ENCODE results near the gene JAKMIP3. TPM values are rescaled to one million over a fixed set of nuclear protein-coding genes. Genes with fewer than 3 reads are reported as not detected.

The JAKMIP3 gene
- total RNA-seq (2014; rRNA removed; shearing (Covaris generic)): 0.26 and 0.64 TPM in 2 replicates

DNA sequence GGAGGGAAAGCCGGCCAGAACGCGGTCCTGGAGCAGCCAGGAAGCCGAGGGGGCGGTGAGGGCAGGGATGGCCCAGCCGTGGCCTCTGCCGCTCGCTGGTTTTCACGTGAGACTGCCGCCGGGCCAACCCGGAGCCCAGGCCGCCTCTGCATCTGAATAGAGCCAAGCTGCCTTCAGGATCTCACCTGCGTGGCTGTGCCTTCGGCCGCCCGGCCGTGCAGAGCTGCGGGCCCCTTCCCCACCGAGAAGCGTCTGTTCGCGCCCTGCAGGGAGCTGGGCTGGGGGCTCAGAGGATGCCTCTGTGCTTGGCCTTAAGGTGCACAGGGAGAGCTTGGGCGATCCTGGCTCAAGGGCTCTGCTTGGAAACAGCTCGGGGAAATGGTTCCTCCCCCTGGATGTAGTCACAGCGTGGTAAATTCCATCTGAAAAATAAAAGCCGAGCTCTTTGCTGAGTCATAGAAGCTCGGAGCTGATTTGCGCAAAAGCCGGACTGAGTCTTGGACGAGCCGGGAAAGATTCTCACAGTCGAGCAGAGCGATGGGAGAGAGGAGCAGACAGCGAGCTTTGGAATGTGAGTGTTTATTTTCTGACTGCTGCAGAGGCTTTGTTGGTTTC is at the start of gene JAKMIP3:
Gene JAKMIP3 (plus strand): TSS at position 456 of the 615 bp plus-strand sequence. CDS start 38,863 bp downstream, outside the sequence.
- peak; percentile 68 for DNase-seq (ENCODE audit: low spot score)

DNA sequence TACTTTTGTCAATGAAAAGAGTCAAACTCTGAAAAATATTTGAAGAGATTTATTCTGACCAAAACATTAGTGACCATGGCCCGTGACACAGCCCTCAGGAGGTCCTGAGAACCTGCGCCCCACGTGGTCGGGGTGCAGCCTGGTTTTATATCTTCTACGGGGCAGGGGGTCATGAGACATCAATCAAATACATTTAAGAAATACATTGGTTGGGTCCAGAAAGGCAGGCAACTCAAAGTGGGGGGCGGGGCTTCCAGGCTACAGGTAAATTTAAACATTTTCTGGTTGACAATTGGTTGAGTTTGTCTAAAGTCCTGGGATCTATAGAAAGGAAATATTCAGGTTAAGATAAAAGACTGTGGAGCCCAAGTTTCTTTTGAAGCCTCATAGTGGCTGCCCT is 49.2 kb upstream of the JAKMIP3 start:
- DNase-seq (ENCODE audit: low spot score): no peak

DNA sequence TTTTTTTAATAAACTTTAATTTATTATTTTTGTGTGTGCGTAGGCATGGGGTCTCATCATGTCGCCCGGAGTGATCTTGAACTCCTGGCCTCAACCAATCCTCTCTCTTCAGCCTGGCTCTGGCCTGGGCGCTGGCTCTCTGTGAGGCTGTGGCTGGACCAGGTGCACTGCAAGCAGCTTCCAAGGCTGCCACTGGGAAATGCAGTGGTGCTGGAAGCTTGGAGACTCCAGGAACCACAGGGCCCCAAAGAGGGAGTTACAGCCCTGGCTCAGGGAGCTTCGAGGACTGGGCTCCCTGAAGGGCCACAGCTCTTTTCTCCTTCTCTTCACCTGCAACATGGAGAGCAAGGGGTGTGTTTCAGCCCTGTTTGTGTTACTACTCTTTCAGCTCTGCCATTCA is 47.3 kb upstream of the JAKMIP3 start:
- DNase-seq (ENCODE audit: low spot score): no peak

DNA sequence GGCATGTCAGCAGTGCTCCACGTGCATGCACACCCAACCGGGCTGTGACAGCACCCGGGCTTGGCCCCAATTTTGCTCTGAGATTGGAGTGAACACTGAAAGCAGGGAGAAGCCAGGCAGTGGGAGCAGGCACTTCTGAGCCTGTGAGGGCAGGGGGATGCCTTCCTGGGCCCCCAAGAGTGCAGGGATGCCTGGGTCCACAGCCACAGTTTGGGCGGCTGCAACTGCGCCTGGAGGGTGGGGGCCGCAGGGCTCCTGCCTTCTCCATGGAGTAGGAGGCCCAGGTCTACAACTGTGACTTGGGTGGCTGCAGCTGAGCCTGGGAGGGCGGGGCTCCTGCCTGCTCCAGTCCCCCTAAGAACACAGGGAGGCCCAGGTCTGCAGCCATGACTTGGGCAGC is 46.4 kb upstream of the JAKMIP3 start:
- DNase-seq (ENCODE audit: low spot score): no peak

DNA sequence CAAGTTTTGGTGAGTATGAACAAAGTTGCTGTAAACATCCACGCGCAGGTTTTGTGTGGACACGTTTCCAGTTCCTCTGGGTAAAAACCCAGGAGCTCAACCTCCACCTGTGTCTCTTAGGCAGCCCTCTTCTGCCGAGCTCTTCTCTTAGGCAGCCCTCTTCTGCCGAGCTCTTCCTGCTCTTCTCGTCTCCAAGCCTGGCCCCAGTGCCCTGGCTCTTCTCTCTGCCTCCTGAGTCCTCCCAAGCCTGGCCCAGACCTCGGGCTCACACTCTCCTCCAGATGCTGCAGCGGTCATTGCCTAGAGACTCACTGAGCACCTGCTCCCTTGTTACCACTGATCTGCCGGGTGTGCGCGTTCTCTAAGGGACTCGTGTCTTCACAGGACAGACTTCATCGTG is 45.3 kb upstream of the JAKMIP3 start:
- no peak for DNase-seq (ENCODE audit: low spot score)

DNA sequence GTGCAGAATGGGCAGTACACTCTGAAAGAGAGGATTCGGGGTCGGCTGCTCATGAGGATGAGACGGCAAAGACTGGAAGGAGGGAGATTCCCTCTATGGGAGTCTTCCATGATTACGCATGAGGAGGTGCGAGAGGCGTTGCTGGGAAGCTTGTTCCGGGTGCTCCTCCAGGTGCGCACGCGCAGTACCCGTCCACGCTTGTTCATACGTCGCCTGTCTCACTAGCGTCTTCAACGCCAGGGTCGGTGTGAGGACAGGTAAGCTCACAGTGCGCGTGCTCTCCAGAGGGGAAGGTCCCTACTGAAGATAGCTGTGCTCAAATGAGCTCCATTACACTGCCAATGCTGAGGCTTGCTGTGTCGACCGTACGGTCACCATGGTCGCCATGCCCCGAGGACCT is 44.7 kb upstream of the JAKMIP3 start:
- no peak for DNase-seq (ENCODE audit: low spot score)

DNA sequence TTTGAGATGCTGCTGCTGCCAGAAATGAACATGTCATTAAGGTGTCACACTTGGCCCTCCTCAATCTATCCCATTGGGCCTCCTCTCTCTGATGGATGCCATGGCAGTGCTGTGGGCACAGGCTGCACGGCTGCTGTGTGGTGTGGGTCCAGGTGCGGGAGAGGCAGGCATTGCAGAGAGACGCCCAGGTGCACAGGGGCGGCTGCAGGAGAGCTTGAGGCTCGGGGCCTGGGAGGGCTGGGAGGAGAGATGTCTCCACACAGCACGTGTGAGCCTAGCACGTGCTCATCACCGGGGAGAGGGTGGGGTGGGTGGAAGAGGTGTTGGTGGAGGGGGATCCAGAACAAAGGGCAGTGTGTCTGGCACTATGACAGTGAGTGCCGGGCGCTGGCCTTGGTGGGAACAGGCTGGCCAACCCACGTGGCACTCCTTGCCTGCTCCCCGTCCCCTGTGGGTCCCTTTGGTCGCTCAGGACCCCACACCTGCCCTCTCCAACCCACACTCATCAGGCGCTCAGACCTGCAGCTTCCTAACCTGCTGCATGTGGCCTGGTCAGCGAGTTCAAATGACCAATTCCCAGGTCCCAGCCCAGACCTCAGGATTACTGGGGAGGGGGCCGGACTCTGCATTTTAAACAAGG is 44.1 kb upstream of the JAKMIP3 start:
- no peak for DNase-seq (ENCODE audit: low spot score)

DNA sequence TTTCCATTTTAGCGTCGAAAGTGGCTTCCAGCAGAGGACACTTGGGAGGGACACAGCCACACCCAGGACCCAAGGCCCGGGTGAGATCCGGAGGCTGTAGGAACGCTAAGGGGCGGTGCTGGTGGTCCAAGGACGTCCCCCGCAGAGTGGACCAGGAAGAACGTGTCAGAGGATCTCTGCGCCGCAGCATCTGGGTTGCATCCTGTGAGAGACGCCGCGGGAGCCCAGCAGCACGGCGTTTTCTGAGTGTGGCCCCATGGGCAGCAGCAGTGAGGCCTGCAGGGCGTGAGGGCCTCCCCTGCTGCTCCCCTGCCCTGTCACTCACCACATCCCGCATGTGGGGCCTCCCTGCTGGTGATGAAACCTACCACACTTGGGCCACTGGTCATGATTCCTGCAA is 43.5 kb upstream of the JAKMIP3 start:
- DNase-seq (ENCODE audit: low spot score): no peak

DNA sequence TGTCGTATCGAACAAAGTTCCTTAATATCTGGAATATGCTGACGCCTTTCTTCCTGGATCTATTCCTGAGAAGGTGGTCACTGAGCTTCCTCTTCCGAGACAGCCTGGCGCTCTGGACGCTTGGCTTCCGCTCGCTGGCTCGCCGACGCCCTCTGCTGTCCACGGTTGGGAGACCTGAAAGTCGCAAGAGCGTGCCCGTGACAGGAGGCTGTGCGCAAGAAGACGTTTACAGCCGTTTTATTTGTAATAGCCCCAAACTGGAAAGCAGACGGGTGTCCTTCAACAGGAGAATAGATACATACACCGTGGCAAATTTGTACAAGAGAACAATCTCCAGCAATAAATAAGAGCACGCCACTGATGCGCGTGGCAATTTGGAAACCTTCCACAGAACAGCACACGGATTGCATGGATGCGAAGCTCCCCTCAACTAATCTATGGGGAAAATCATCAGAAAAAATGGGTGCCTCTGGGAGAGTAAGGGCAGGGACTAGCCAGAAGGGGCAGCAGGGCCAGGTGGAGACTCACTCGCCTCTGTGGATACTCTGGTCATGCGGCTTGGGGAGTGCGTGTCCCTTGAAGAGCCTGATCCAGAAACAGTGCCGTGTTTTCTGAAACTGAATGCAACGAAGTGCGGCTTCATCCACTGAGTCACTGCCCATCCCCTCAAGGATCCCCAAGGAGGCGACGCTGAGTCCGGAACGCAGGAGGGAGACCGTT is 42.5 kb upstream of the JAKMIP3 start:
- peak; percentile 35 for DNase-seq (ENCODE audit: low spot score)

DNA sequence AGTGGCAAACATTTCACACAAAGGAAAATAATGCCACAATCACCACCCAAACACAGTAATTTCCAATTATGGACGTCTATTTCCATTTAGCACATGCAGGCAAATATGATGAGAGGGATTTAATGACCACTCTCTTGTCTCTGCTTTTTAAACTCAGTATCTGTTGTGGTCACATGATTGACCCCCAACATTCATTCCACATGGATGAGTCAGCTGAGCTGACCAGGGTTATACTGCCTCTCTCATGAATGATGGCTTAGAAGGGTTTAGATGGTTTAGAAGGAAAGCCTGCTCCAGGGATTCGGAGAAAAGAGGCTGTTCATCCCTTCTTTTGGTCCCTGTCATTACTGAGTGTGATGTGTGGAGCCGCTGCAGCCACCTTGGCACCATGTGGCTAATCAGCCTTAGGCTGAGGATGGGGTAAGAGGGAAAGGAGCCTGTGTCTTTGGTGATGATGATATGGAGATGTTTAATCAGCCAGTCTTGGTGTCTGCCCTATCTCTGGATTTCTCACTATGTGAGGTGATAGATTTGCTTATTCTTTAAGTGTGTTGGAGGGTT is 38.2 kb upstream of the JAKMIP3 start:
- peak; percentile 60 for DNase-seq (ENCODE audit: low spot score)

DNA sequence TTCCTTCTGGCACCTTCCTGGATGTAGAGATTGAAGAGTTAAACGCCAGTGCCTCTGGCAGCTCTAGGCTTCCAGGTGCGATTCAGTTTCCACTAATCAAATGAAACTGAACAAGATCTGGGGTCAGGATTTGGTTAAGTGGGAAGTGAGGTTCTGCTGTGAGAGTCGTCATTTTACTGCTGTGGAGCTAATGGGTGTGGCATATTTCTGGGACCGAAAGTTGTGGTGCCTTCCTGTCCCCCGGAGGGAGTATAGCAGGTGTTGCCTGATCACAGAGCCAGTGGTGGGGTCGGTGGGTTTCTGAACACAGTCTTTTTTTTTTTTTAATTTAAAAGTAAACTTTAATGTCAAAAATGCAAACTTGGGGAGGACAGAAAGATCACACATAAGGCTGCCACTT is 37.0 kb upstream of the JAKMIP3 start:
- no peak for DNase-seq (ENCODE audit: low spot score)

DNA sequence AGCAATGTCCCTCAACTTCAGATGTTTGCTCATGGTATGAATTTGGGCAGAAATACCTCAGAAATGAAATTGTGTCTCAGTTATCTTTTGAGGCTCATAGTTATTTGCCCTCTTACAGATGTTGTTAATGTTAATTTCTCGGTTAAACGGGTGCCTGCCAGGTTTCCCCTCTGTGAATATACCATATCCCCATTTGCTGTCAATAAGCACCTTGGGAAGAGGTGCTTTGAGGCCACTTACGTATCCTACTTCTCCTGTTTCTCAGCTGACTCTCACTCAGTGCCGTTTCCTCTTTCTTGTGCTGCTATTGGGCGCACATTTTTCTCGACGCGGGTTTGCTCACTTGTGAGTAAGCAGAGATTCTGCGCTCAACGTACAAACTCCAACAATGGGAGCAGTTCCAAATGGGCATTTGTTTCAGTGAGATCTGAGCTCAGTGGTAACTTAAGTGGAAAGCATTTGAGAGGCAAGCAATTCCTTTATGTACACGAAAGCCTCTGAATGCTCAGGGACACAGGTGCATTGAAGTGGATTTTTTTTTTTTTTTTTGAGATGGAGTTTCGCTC is 34.8 kb upstream of the JAKMIP3 start:
- no peak for DNase-seq (ENCODE audit: low spot score)

DNA sequence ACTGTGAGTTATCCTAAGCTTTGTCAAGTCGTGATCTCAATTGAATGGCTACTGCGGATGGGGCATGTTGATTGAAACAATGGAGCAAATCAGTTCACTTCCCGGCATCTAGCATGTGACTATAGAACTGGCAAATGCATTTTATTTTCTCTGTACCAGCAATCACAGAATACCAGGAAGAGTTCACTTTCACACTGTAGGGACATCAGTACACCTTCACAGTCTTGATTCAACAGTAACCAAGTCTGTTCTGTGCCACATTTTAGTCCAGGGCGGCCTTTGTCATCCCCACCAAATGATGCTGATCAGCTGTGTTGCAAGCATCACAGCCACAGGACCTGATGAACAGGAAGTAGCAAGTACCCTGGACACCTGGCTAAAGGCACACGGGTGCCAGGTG is 32.1 kb upstream of the JAKMIP3 start:
- no peak for DNase-seq (ENCODE audit: low spot score)

DNA sequence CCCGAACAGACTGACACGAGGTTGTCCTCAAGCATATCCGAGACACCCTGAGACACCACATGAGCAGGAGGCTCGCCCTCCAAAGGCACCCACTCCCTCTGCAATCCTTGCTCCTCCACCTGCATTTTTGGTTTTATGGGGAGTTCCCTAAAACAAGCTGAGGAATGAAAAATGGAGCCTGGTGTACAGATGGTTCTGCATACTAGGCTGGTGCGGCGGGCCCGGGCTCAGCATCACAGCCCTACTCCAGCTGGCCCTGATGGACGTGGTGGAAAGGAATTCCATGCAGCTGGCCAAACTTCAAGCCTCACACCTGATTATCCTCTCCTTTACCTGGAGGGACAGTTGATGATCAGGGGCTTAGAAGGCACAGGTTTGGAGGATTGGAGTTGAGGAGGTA is 30.3 kb upstream of the JAKMIP3 start:
- no peak for DNase-seq (ENCODE audit: low spot score)

DNA sequence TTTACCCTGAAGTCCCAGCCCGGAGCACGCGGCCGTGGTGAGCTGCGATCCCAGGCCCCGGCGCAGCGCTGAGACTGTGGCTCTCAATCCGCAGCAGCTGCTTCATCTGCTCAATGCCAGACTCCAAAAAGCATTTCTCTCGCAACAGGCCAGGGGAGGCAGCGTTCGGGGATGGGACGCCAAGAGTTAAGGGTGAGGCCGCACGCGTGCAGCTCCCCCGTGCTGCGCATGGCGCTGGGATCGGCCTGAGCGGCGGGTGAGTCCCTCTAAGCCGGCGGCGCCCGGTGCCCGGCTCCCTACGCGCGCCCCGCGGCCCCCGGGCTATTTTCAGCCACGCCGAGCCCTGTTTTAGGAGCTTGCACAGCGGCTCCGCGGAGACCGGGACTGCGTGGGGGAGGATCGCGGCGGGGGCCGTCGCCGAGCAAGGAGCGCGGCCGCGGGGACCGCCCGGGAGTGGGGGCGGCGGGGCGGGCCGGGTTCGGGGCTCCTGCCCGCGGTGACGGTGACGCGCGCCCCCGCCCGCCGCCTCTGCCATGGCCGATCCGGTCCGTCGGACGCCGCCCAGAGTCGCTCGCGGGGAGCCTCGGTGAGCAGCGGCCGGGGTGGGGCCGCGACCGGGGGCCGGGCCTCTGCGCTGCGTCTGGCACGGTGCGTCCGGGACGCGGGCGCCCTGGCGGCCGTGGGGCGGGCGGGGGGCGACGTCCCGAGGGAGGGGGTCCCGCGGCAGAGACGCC is 29.4 kb upstream of the JAKMIP3 start:
- no peak for DNase-seq (ENCODE audit: low spot score)

DNA sequence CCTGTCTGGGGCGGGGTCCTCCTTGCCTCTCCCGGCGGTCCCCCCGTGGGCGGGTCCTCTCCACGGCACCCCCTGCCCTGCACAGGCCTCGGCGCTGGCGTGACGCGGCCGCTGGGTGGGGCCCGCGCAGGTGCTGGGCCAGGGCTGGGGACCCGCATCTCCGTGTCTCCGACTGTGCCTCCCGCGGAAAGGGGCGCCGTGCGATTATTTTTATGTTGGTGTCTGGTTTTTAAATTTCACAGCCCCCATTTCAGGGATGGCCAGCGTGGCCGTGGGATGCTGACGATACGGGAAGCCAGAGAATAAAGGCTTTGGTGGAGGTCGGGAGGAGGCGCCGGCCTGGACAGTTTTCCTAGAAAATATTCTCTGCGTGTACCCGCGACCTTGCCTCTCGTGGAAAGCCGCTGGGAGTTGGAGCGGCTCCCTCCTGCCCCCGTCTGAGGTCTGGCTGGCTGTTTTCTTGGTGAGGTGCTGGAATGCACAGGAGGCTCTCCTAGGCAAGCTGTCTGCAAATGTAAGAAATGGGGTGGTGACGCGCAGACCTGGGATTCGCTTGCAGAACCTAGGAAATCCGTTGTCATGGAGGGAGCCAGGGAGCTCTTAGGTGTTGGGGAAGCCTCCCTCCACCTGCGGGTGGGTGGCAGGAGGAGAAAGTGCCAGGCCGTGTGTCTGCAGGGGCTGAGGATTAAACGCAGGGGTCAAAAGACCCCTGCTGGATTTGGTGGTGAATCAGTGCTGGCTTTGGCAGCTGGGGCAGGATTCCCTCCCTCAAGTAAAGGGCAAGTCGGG is 28.7 kb upstream of the JAKMIP3 start:
- DNase-seq (ENCODE audit: low spot score): no peak

DNA sequence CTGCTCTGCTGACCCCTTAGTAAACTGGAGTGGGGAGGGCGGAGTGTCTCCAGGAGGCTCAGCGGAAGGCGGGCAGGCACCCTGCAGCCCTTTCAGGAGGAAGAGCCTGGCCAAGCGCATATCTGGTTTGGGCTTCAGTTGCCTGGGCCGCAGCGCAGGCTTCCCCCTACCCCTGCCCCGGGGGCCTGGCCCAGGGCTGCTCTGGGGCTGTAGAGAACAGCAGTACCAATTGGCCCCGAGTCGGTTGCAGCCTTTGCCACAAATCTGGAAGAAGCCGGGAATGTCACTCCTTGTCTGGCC is 28.1 kb upstream of the JAKMIP3 start:
- DNase-seq (ENCODE audit: low spot score): no peak

DNA sequence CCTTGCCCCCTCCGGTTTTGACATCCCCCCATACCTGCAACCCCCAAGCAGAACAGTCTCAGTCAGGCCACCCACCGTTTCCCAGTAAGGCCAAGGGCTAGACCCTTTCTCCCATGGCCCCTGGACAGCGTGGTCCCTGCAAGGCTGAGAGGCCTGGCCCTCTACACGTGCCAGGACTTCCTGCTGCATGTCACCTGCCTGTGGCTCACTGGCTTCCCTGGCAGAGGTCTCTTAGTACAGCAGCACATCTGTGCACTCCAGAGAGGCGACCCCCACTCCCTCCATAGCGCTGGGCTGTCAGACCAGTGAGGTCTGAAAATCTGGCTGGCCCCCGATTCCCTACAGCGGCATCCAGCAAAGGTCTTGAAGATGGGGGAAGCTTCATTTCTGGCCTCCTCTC is 26.4 kb upstream of the JAKMIP3 start:
- no peak for DNase-seq (ENCODE audit: low spot score)

DNA sequence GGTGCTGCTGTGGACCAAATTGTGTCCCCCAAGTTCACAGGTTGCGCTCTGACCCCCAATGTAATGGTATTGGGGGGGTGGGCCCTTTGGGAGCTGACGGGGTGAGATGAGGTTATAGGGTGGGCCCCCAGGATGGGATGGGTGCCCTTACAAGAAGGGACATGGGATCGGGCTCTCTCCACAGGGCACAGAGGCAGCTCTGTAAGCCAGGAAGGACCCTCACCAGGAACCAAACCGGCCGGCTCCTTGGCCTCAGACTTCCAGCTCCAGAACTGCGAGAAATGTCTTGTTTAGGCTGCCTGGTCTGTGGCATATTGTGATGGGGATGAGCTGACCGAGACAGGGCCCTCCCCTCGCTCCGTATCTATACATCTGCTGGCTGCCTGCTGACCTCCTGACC is 25.7 kb upstream of the JAKMIP3 start:
- DNase-seq (ENCODE audit: low spot score): no peak

DNA sequence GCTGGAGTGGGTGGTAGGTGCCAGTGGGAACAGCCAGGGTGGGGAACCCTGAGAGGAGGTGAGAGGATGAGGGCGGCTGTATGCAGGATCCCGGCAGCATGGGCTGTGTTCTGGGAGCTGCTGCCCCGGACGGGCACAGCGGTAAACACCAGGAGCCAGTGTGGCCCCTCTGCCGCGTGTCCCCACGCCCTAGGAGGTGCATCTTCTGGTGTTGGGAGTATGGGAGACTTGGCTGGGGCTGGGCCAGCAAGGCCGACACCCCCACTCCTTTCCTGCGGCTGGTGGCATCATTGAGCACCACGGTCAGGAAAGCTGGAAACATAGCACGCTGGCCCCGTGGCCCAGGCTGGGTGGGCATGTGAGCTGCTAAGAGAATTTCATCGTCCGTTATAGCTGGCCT is 24.4 kb upstream of the JAKMIP3 start:
- no peak for DNase-seq (ENCODE audit: low spot score)

Data from A172 (cell line).